Neural cell (in vitro differentiated cells): ENCODE data around the gene IL18R1. TPM values are rescaled to one million over a fixed set of nuclear protein-coding genes. Genes with fewer than 3 reads are reported as not detected.

ENCODE experiments used
- H2AFZ ChIP-seq: fragments of 200-600, 300-800 bp; sonication (generic), shearing (Covaris generic); 2 replicates; pipeline ENCODE4 v1.6.0; 2014; ENCODE audit warnings: low read depth, mild to moderate bottlenecking, antibody characterized with exemption, low read length, moderate library complexity
- H3F3A ChIP-seq: fragments of 200-600 bp; shearing (Covaris generic); 2 replicates; pipeline ENCODE4 v1.6.1; 2016; ENCODE audit warnings: mild to moderate bottlenecking, moderate library complexity, mixed read lengths, antibody characterized with exemption, low read length; ENCODE audit not compliant: insufficient read depth, poor library complexity, severe bottlenecking
- H3K27ac ChIP-seq: fragments of 200-600, 300-800 bp; sonication (generic), shearing (Covaris generic); 2 replicates; pipeline ENCODE4 v1.5.1; 2014; ENCODE audit warnings: mild to moderate bottlenecking, low read length, moderate library complexity
- H3K27me3 ChIP-seq: fragments of 300-800, 200-600 bp; sonication (generic), shearing (Covaris generic); 2 replicates; pipeline ENCODE4 v1.6.0; 2014; ENCODE audit warnings: mild to moderate bottlenecking, low read depth, low read length, moderate library complexity; ENCODE audit not compliant: insufficient read depth
- H3K36me3 ChIP-seq: fragments of 300-800, 200-600 bp; sonication (generic), shearing (Covaris generic); 2 replicates; pipeline ENCODE4 v1.5.1; 2014; ENCODE audit warnings: mild to moderate bottlenecking, antibody characterized with exemption, low read length, moderate library complexity; ENCODE audit not compliant: insufficient read depth
- H3K4me2 ChIP-seq: fragments of 300-800, 200-600 bp; sonication (generic), shearing (Covaris generic); 2 replicates; pipeline ENCODE4 v1.6.0; 2014; ENCODE audit warnings: mild to moderate bottlenecking, low read length
- H3K4me3 ChIP-seq: fragments of 300-800, 200-600 bp; sonication (generic), shearing (Covaris generic); 2 replicates; pipeline ENCODE4 v1.5.1; 2014; ENCODE audit warnings: mild to moderate bottlenecking, low read length, moderate library complexity
- H3K79me2 ChIP-seq: fragments of 200-600 bp; shearing (Covaris generic); replicated peaks from 2 replicates; pipeline ENCODE4 v1.6.0; 2014; ENCODE audit warnings: mild to moderate bottlenecking, low read length, moderate library complexity; ENCODE audit not compliant: insufficient read depth
- H3K9ac ChIP-seq: fragments of 300-800, 200-600 bp; sonication (generic), shearing (Covaris generic); 2 replicates; pipeline ENCODE4 v1.6.1; 2016; ENCODE audit warnings: mild to moderate bottlenecking, low read length, mixed read lengths
- H3K9me2 ChIP-seq: fragments of 200-600 bp; shearing (Covaris generic); 2 replicates; pipeline ENCODE4 v1.6.1; 2016; ENCODE audit warnings: mild to moderate bottlenecking, low read length, mixed read lengths; ENCODE audit not compliant: insufficient read depth
- H3K9me3 ChIP-seq: fragments of 200-600, 300-800 bp; sonication (generic), shearing (Covaris generic); 2 replicates; pipeline ENCODE4 v1.6.1; 2016; ENCODE audit warnings: mild to moderate bottlenecking, mixed run types, low read length, moderate library complexity, mixed read lengths
- H4K20me1 ChIP-seq: fragments of 200-600 bp; shearing (Covaris generic); 2 replicates; pipeline ENCODE4 v1.6.1; 2016; ENCODE audit warnings: mild to moderate bottlenecking, mixed run types; ENCODE audit not compliant: insufficient read depth
- CTCF ChIP-seq: fragments of 450-650 bp; IDR thresholded peaks from 2 replicates; pipeline ENCODE4 v1.5.1; 2014; ENCODE audit warnings: antibody characterized with exemption, mild to moderate bottlenecking, moderate library complexity; ENCODE audit not compliant: poor library complexity, severe bottlenecking
- EP300 ChIP-seq: fragments of 450-650 bp; conservative IDR thresholded peaks from 2 replicates; pipeline ENCODE4 v1.6.1; 2014; ENCODE audit warnings: antibody characterized with exemption, mild to moderate bottlenecking, moderate library complexity; ENCODE audit not compliant: poor library complexity, severe bottlenecking
- EZH2 ChIP-seq: fragments of 200-600, 300-800 bp; shearing (Covaris generic), sonication (generic); IDR thresholded peaks from 2 replicates; pipeline ENCODE4 v1.6.1; 2014; ENCODE audit warnings: antibody characterized with exemption, low read length, borderline replicate concordance, mild to moderate bottlenecking; ENCODE audit not compliant: insufficient read depth, poor library complexity, severe bottlenecking
- POLR2AphosphoS5 ChIP-seq: IDR thresholded peaks from 2 replicates; pipeline ENCODE4 v1.6.1; 2012
- RAD21 ChIP-seq: fragments of 450-650 bp; conservative IDR thresholded peaks from 2 replicates; pipeline ENCODE4 v1.6.1; 2014; ENCODE audit warnings: antibody characterized with exemption, mild to moderate bottlenecking, moderate library complexity
- REST ChIP-seq: IDR thresholded peaks from 2 replicates; pipeline ENCODE4 v1.6.1; 2012; ENCODE audit warnings: borderline replicate concordance
- SMC3 ChIP-seq: fragments of 450-650 bp; conservative IDR thresholded peaks from 2 replicates; pipeline ENCODE4 v1.6.1; 2014; ENCODE audit warnings: antibody characterized with exemption, mild to moderate bottlenecking, moderate library complexity; ENCODE audit not compliant: poor library complexity
- TAF1 ChIP-seq: IDR thresholded peaks from 2 replicates; pipeline ENCODE4 v1.6.1; 2012; ENCODE audit warnings: low read depth
- polyA plus RNA-seq: library from polyadenylated mRNA; depleted of rRNA; stranded (reverse); fragments of >200 nt; gene quantifications from 2 replicates; pipeline ENCODE4 v1.2.3, GENCODE V29; 2014

Gene IL18R1
- polyA plus RNA-seq, 1 donor from 2014 or later = 0.09 TPM

GRCh38 chr2:102442967-102443828, 87.6 kb downstream of the IL18R1 start:
- H3K9me3 ChIP-seq = no peaks in the 10 kb centered on the region
- H2AFZ ChIP-seq = no peak overlapping the region
- H3K9ac ChIP-seq = no peak overlapping the region
- H3K36me3 ChIP-seq = no peaks in the 10 kb centered on the region
- H4K20me1 ChIP-seq = no peaks in the 10 kb centered on the region
- no peaks in the 10 kb centered on the region for H3K79me2 ChIP-seq
- TF ChIP-seq CTCF (peak; percentile 67), TAF1 (no peak), RAD21 (peak; percentile 65), REST (no peak), SMC3 (peak; percentile 63)
- no peak overlapping the region for H3K4me2 ChIP-seq
- no peaks in the 10 kb centered on the region for H3K27me3 ChIP-seq
- no peak overlapping the region for H3K27ac ChIP-seq
- no peaks in the 10 kb centered on the region for H3F3A ChIP-seq
- H3K4me3 ChIP-seq = no peak overlapping the region
- no peaks in the 10 kb centered on the region for H3K9me2 ChIP-seq

GRCh38 chr2:102444233-102444632, 88.6 kb downstream of the IL18R1 start:
- H4K20me1 ChIP-seq = no peaks in the 10 kb centered on the region

GRCh38 chr2:102446936-102447335, 91.3 kb downstream of the IL18R1 start:
- Histone ChIP-seq H3K79me2 (no peaks in the 10 kb centered on the region), H3K9me2 (no peaks in the 10 kb centered on the region), H4K20me1 (no peaks in the 10 kb centered on the region), H3K4me3 (no peak overlapping the region), H3K4me2 (no peak overlapping the region), H3K27me3 (no peaks in the 10 kb centered on the region), H3K36me3 (no peaks in the 10 kb centered on the region), H3K9ac (no peak overlapping the region), H3F3A (no peaks in the 10 kb centered on the region), H3K27ac (no peak overlapping the region), H2AFZ (no peak overlapping the region), H3K9me3 (no peaks in the 10 kb centered on the region)
- TF ChIP-seq EP300 = no peak
- TF ChIP-seq RAD21 = no peak
- no peak for TF ChIP-seq REST

More at GRCh38 chr2:102444233-102444632, 88.6 kb downstream of the IL18R1 start:
- Histone ChIP-seq H3K79me2 (no peaks in the 10 kb centered on the region), H3K4me2 (no peak overlapping the region), H3K9me2 (no peaks in the 10 kb centered on the region), H3K27ac (no peak overlapping the region), H3K27me3 (no peaks in the 10 kb centered on the region), H3K9ac (no peak overlapping the region), H3K4me3 (no peak overlapping the region), H3K9me3 (no peaks in the 10 kb centered on the region), H3K36me3 (no peaks in the 10 kb centered on the region), H2AFZ (no peak overlapping the region), H3F3A (no peaks in the 10 kb centered on the region)
- TF ChIP-seq EP300 = no peak
- TF ChIP-seq EZH2 = no peak
- no peak for TF ChIP-seq TAF1
- no peak for TF ChIP-seq SMC3
- TF ChIP-seq RAD21 = no peak
- no peak for TF ChIP-seq POLR2AphosphoS5
